Activated CD4-positive, alpha-beta T cell treated with anti-CD3 and anti-CD28 coated beads, Interleukin-2, amount 50 U/mL, for 24 hours (primary cell): Measurements from ENCODE around the gene FAM8A1.

Experiments
- DNase-seq, 2 donors: peaks; one replicate each; pipeline ENCODE4 v3.0.0-alpha.2; 2020; ENCODE audit warnings: low read depth in 1 of 2, low spot score in 1 of 2

The FAM8A1 gene

GRCh38 chr6:17656092-17656491 lies 56.0 kb downstream of the FAM8A1 start:
- DNase-seq = no peak

- no peak for DNase-seq
Observed at GRCh38 chr6:17656644-17657043, 56.5 kb downstream of the FAM8A1 start.
